Central memory CD8-positive, alpha-beta T cell (primary cell): Measurements from ENCODE around the gene CFAP45.
"Not testable (repeated sequence)": the region's sequence is repeated elsewhere in the genome, so short reads cannot be mapped to it uniquely, and the experiment has no call there.

Source experiments
- ATAC-seq: fragments of 150-1000 bp; cut with Tn5 transposase; replicated peaks from 2 replicates; pipeline ENCODE4 v1.10.0; 2022; ENCODE audit warnings: mild to moderate bottlenecking, moderate FRiP score, moderate number of reproducible peaks; ENCODE audit not compliant: poor library complexity, severe bottlenecking; ENCODE audit errors: extremely low read depth
- DNase-seq, 2 donors: peaks; one replicate each; pipeline ENCODE4 v3.0.0; 2021; ENCODE audit warnings: low spot score in 2 of 2
- H3K27ac Mint-ChIP-seq: one replicate; pipeline ENCODE4 v1.8.0; 2022; ENCODE audit warnings: low read depth, mild to moderate bottlenecking, moderate library complexity, mixed read lengths
- H3K27me3 Mint-ChIP-seq: one replicate; pipeline ENCODE4 v1.8.0; 2022; ENCODE audit warnings: mixed read lengths
- H3K36me3 Mint-ChIP-seq: one replicate; pipeline ENCODE4 v1.8.0; 2022; ENCODE audit warnings: mild to moderate bottlenecking, moderate library complexity, mixed read lengths; ENCODE audit not compliant: insufficient read depth
- H3K4me1 Mint-ChIP-seq: one replicate; pipeline ENCODE4 v1.8.0; 2022; ENCODE audit warnings: mixed read lengths
- H3K4me3 Mint-ChIP-seq: one replicate; pipeline ENCODE4 v1.8.0; 2022; ENCODE audit warnings: mild to moderate bottlenecking, moderate library complexity, mixed read lengths
- H3K9me3 Mint-ChIP-seq: one replicate; pipeline ENCODE4 v1.8.0; 2022; ENCODE audit warnings: mixed read lengths

The CFAP45 gene

GRCh38 chr1:159917533-159918351, 17.8 kb upstream of the CFAP45 start:
- no peaks in the 10 kb centered on the region for H3K27me3 Mint-ChIP-seq
- peaks cover 60% of the 10 kb centered on the region for H3K36me3 Mint-ChIP-seq
- H3K9me3 Mint-ChIP-seq = no peaks in the 10 kb centered on the region
- peaks cover 82% of the 10 kb centered on the region for H3K4me1 Mint-ChIP-seq
- ATAC-seq (no peak), DNase-seq (no peak)
- peak overlapping the region; percentile 47 for H3K27ac Mint-ChIP-seq
- H3K4me3 Mint-ChIP-seq = no peak overlapping the region

GRCh38 chr1:159916242-159917051, 16.5 kb upstream of the CFAP45 start:
- H3K36me3 Mint-ChIP-seq = peaks cover 47% of the 10 kb centered on the region
- H3K27ac Mint-ChIP-seq = peak overlapping the region; percentile 70
- DNase-seq = no peak
- H3K4me1 Mint-ChIP-seq = peaks cover 82% of the 10 kb centered on the region
- no peaks in the 10 kb centered on the region for H3K27me3 Mint-ChIP-seq
- H3K9me3 Mint-ChIP-seq = no peaks in the 10 kb centered on the region
- no peak overlapping the region for H3K4me3 Mint-ChIP-seq
- no peak for ATAC-seq

DNA sequence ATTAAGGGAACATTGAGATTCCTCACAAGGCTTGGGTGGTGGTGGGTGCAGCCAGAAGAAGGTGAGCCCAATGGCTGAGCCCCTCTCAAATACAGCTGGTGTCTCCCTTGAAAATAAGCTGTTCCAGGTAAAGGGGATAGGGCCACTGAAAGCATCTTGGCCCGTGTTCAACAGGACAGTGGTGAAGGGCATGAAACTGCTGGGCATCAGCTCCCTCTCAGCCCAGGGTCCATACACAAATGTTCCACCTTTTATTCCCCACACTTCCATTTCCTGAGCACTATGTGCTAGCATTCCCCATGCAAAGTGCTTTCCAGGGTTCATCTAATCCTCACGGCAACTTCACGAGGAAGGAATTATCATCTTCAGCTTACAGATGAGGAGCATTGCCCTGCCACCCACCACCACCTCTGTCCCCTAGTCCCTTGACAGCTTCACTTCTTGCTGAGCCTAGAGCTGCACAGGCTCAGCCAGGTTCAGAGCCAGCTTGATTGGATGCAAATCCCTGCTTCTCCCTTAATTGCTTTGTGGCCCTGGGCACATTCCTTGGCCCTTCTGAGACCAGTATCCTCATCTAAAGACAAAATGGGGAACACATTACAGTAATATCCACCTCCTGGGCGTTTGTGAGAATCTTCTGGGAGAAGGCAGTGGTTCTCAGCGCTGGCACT, 15.7 kb upstream of the CFAP45 start:
- ATAC-seq (no peak), DNase-seq (no peak)
- H3K4me3 Mint-ChIP-seq = no peak overlapping the region
- H3K4me1 Mint-ChIP-seq = peaks cover 82% of the 10 kb centered on the region
- peaks cover 45% of the 10 kb centered on the region for H3K36me3 Mint-ChIP-seq
- H3K9me3 Mint-ChIP-seq = no peaks in the 10 kb centered on the region
- no peaks in the 10 kb centered on the region for H3K27me3 Mint-ChIP-seq
- peak overlapping the region; percentile 70 for H3K27ac Mint-ChIP-seq

- no peak overlapping the region for H3K4me3 Mint-ChIP-seq
These were observed 14.5 kb upstream of the CFAP45 start for GRCh38 chr1:159914252-159915018.

GRCh38 chr1:159913451-159914192, 13.7 kb upstream of the CFAP45 start:
- Mint-ChIP-seq H3K4me1 (peaks cover 77% of the 10 kb centered on the region), H3K9me3 (no peaks in the 10 kb centered on the region), H3K27me3 (no peaks in the 10 kb centered on the region), H3K27ac (peak overlapping the region; percentile 96), H3K36me3 (peaks cover 33% of the 10 kb centered on the region), H3K4me3 (no peak overlapping the region)
- DNase-seq (no peak), ATAC-seq (no peak)

More at GRCh38 chr1:159914252-159915018, 14.5 kb upstream of the CFAP45 start:
- peak overlapping the region; percentile 96 for H3K27ac Mint-ChIP-seq
- DNase-seq (no peak), ATAC-seq (no peak)
- H3K4me1 Mint-ChIP-seq = peaks cover 81% of the 10 kb centered on the region
- no peaks in the 10 kb centered on the region for H3K27me3 Mint-ChIP-seq
- H3K36me3 Mint-ChIP-seq = peaks cover 38% of the 10 kb centered on the region
- H3K9me3 Mint-ChIP-seq = no peaks in the 10 kb centered on the region

- no peaks in the 10 kb centered on the region for H3K9me3 Mint-ChIP-seq
- no peak for ATAC-seq
- H3K27ac Mint-ChIP-seq = peak overlapping the region; percentile 96
- H3K36me3 Mint-ChIP-seq = peaks cover 17% of the 10 kb centered on the region
- H3K4me3 Mint-ChIP-seq = peak overlapping the region; percentile 55
- no peaks in the 10 kb centered on the region for H3K27me3 Mint-ChIP-seq
- no peak for DNase-seq
- H3K4me1 Mint-ChIP-seq = peaks cover 75% of the 10 kb centered on the region
These were observed 11.5 kb upstream of the CFAP45 start for GRCh38 chr1:159911326-159912070.

DNA sequence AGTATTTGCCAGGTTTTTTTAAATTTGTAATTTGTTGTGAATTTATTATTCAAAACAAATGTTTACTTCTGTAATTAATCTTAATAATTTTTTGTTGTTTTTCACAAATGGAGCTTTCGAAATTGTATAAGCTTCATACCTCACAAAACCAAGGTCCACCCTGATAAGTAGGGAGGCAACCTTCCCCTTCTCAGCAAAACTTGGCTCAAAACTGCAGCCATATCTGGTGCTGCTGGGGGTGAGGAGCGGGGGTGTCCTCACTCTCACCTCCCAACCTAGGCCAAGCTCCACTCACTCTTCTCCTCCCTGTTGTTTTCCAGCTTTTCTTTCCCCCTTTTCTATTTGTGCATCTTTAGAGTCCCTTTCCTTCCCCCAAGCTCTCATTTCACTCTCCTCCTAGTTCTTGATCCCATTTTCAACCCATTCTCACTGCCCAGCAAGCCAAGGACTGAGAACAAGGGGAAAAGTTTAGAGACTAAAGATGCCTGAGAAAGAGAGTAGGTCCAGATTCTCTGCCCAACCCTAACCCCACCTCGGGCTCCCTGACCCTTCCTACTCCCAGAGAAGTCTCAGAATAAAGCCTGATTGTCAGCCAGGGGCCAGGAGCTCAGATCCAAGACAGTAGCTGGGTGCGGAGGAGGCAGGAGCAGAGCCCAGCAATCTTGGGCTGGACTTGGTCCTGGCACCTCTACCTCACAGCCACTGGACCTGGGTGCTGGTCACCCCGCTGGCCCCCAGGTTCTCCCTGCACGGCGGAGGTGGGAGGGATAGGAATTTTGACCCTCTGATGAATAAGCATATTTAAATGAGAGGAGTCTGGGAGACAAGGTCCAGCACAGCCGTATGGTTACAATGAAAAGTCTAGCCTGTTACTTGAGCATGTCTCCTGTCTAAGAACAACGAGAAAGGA, 8.3 kb upstream of the CFAP45 start:
- Mint-ChIP-seq H3K27me3 (no peaks in the 10 kb centered on the region), H3K4me3 (no peak overlapping the region), H3K36me3 (peaks cover 11% of the 10 kb centered on the region), H3K27ac (peak overlapping the region; percentile 65), H3K4me1 (peaks cover 50% of the 10 kb centered on the region), H3K9me3 (no peaks in the 10 kb centered on the region)
- DNase-seq = no peak
- no peak for ATAC-seq

GRCh38 chr1:159906960-159907359, 7.0 kb upstream of the CFAP45 start:
- peaks cover 11% of the 10 kb centered on the region for H3K36me3 Mint-ChIP-seq
- peaks cover 37% of the 10 kb centered on the region for H3K4me1 Mint-ChIP-seq
- no peak for DNase-seq
- H3K4me3 Mint-ChIP-seq = no peak overlapping the region
- peak overlapping the region; percentile 65 for H3K27ac Mint-ChIP-seq
- no peaks in the 10 kb centered on the region for H3K9me3 Mint-ChIP-seq
- no peaks in the 10 kb centered on the region for H3K27me3 Mint-ChIP-seq
- no peak for ATAC-seq

DNA sequence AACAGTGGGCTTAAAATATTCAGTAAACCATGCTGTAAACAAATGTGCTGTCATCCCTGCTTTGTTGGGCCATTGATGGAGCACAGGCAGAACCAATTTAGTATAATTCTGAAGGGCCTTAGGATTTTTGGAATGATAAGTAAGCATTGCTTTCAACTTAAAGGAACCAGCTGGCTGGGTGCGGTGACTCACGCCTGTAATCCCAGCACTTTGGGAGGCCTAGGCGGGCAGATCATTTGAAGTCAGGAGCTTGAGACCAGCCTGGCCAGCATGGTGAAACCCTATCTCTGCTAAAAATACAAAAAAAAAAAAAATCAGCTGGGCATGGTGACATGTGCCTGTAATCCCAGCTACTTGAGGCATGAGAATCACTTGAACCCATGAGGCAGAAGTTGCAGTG, 4.1 kb upstream of the CFAP45 start:
- H3K27me3 Mint-ChIP-seq, H3K4me3 Mint-ChIP-seq, H3K27ac Mint-ChIP-seq: not testable (repeated sequence)

DNA sequence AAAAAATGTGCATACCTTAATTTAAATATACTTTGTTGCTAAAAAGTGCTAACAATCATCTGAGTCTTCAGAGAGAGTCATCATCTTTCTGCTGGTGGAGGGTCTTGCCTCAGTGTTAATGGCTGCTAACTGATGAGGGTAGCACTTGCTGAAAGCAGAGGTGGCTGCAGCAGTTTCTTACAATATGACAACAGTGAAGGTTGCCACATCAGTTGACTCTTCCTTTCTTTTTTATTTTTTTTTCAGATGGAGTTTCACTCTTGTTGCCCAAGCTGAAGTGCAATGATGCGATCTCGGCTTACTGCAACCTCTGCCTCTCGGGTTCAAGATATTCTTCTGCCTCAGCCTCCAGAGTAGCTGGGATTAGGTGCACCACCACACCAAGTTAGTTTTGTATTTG, 2.6 kb upstream of the CFAP45 start:
- Mint-ChIP-seq H3K27me3 (no peaks in the 10 kb centered on the region), H3K36me3 (peaks cover 2% of the 10 kb centered on the region), H3K4me3 (no peak overlapping the region), H3K4me1 (peaks cover 7% of the 10 kb centered on the region), H3K27ac (no peak overlapping the region), H3K9me3 (no peaks in the 10 kb centered on the region)
- ATAC-seq (no peak), DNase-seq (no peak)

More for the DNA sequence above, 4.1 kb upstream of the CFAP45 start:
- ATAC-seq, DNase-seq, H3K36me3 Mint-ChIP-seq, H3K9me3 Mint-ChIP-seq: not testable (repeated sequence)
- H3K4me1 Mint-ChIP-seq = peaks cover 13% of the 10 kb centered on the region
